ENCODE results near the gene NPC2.

GRCh38 chr14:74514471-74514941 lies 21.4 kb upstream of the NPC2 start:
- TF ChIP-seq POLR2A (IDR thresholded peaks at IDR 0.05): no peak
- TF ChIP-seq, protein P1, sequence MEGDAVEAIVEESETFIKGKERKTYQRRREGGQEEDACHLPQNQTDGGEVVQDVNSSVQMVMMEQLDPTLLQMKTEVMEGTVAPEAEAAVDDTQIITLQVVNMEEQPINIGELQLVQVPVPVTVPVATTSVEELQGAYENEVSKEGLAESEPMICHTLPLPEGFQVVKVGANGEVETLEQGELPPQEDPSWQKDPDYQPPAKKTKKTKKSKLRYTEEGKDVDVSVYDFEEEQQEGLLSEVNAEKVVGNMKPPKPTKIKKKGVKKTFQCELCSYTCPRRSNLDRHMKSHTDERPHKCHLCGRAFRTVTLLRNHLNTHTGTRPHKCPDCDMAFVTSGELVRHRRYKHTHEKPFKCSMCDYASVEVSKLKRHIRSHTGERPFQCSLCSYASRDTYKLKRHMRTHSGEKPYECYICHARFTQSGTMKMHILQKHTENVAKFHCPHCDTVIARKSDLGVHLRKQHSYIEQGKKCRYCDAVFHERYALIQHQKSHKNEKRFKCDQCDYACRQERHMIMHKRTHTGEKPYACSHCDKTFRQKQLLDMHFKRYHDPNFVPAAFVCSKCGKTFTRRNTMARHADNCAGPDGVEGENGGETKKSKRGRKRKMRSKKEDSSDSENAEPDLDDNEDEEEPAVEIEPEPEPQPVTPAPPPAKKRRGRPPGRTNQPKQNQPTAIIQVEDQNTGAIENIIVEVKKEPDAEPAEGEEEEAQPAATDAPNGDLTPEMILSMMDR (IDR thresholded peaks at IDR 0.05 in 4 of 5, conservative IDR thresholded peaks at IDR 0.05 in 1 of 5): no peak

Measured in gastrocnemius medialis (tissue), 4 donors.